Kidney (tissue), 14 donors: ENCODE results near the gene ST3GAL3. TPM values are rescaled to one million over a fixed set of nuclear protein-coding genes. Genes with fewer than 3 reads are reported as not detected.

Source experiments
- DNase-seq, 5 donors: peaks; one replicate each; pipeline ENCODE4 v3.0.0-alpha.2; 2013 to 2020
- FAIRE-seq: peaks from 2 replicates; lab custom pipeline; 2012; peaks lifted over from hg19 to GRCh38; lab: Jason Lieb, UNC
- H3K27ac ChIP-seq, 2 donors: one replicate each; pipeline ENCODE4 v1.7.0; 2013; ENCODE audit warnings: low read depth in 2 of 2, low read length in 2 of 2, inconsistent platforms in 1 of 2
- H3K27me3 ChIP-seq: one replicate; pipeline ENCODE4 v1.7.1; 2013; ENCODE audit warnings: low read length, inconsistent platforms; ENCODE audit not compliant: control insufficient read depth, insufficient read depth
- H3K36me3 ChIP-seq, 3 donors: one replicate each; pipeline versions ENCODE4 v1.7.0 to v1.7.1; 2013; ENCODE audit warnings: low read length in 3 of 3, control low read depth in 1 of 3, inconsistent platforms in 1 of 3; ENCODE audit not compliant: insufficient read depth in 3 of 3, control insufficient read depth in 2 of 3
- H3K4me1 ChIP-seq, 3 donors: one replicate each; pipeline versions ENCODE4 v1.7.0 to v1.7.1; 2013; ENCODE audit warnings: low read length in 3 of 3, inconsistent platforms in 1 of 3, low read depth in 1 of 3; ENCODE audit not compliant: control insufficient read depth in 2 of 3, insufficient read depth in 2 of 3
- H3K4me3 ChIP-seq, 3 donors: one replicate each; pipeline versions ENCODE4 v1.7.0 to v1.8.1; 2013; ENCODE audit warnings: low read length in 3 of 3, control low read depth in 1 of 3, inconsistent platforms in 1 of 3
- H3K9ac ChIP-seq, 3 donors: one replicate each; pipeline versions ENCODE4 v1.7.0 to v1.7.1; 2013; ENCODE audit warnings: low read length in 3 of 3, control low read depth in 1 of 3, inconsistent platforms in 1 of 3
- H3K9me3 ChIP-seq, 3 donors: one replicate each; pipeline versions ENCODE4 v1.7.0 to v1.7.1; 2013; ENCODE audit warnings: low read length in 3 of 3, control low read depth in 1 of 3, inconsistent platforms in 1 of 3; ENCODE audit not compliant: control insufficient read depth in 2 of 3, insufficient read depth in 1 of 3
- intact Hi-C: fragments of 100-400 bp; cut with DNase I; formaldehyde crosslinking; loops from one replicate; pipeline ENCODE4 v1.11.1; 2022
- polyA plus RNA-seq: library from polyadenylated mRNA; stranded (reverse); fragments of 350-450 nt; fragmentation: Illumina TruSeq; extraction: RNeasy Lipid Tissue Mini Kit (QIAGEN cat#74804); gene quantifications from one replicate; pipeline ENCODE4 v1.2.3, GENCODE V29; 2014; ENCODE audit warnings: low read depth, low replicate concordance; ENCODE audit not compliant: insufficient read depth
- total RNA-seq: library from RNA; stranded (reverse); fragmentation: NEBNext Ultra II Directional; extraction: Animal tissue kit (Norgen Biotek cat#: 25700); gene quantifications from one replicate; pipeline ENCODE4 v1.2.1, GENCODE V29; 2021
- TF ChIP-seq, protein P1 (sequence below): IDR thresholded peaks from 3 replicates; pipeline ENCODE4 v1.5.1; 2012; ENCODE audit warnings: mild to moderate bottlenecking, moderate library complexity, borderline replicate concordance; ENCODE audit not compliant: insufficient read depth; ENCODE audit errors: extremely low read depth
- donor health status: control.
- donor health status: control.
- donor health status: control.
- donor health status: control.
- donor health status: control.
- donor health status: DM: yes; HTN: yes; CAD: no.
- donor health status: Normal renal cell carcinoma (clear cell type).

Gene ST3GAL3
- total and polyA plus RNA-seq, 2 donors from 2014 or later, result 15.3 to 21.3 TPM

- TF ChIP-seq, protein P1, sequence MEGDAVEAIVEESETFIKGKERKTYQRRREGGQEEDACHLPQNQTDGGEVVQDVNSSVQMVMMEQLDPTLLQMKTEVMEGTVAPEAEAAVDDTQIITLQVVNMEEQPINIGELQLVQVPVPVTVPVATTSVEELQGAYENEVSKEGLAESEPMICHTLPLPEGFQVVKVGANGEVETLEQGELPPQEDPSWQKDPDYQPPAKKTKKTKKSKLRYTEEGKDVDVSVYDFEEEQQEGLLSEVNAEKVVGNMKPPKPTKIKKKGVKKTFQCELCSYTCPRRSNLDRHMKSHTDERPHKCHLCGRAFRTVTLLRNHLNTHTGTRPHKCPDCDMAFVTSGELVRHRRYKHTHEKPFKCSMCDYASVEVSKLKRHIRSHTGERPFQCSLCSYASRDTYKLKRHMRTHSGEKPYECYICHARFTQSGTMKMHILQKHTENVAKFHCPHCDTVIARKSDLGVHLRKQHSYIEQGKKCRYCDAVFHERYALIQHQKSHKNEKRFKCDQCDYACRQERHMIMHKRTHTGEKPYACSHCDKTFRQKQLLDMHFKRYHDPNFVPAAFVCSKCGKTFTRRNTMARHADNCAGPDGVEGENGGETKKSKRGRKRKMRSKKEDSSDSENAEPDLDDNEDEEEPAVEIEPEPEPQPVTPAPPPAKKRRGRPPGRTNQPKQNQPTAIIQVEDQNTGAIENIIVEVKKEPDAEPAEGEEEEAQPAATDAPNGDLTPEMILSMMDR, result no peak
- intact Hi-C loops, result loop anchor here (5.0 kb wide), 1 partner anchor 164 kb away; the partner anchor contains the start of gene ARTN
- DNase-seq (no peak), FAIRE-seq (no peak)
- no peak overlapping the region for H3K27ac ChIP-seq
- H3K4me3 ChIP-seq, result no peak overlapping the region
- H3K36me3 ChIP-seq, result no peaks in the 10 kb centered on the region
- H3K27me3 ChIP-seq, result no peaks in the 10 kb centered on the region
- H3K4me1 ChIP-seq, result no peaks in the 10 kb centered on the region
- H3K9ac ChIP-seq, result no peak overlapping the region
- H3K9me3 ChIP-seq, result no peaks in the 10 kb centered on the region
These were observed 60.8 kb downstream of the ST3GAL3 start for GRCh38 chr1:43768168-43768567.

- no peaks in the 10 kb centered on the region for H3K27me3 ChIP-seq
- no peak overlapping the region for H3K9ac ChIP-seq
- no peaks in the 10 kb centered on the region for H3K4me1 ChIP-seq
- no peaks in the 10 kb centered on the region for H3K9me3 ChIP-seq
- TF ChIP-seq, protein P1, result no peak
- H3K4me3 ChIP-seq, result no peak overlapping the region
- no peaks in the 10 kb centered on the region for H3K36me3 ChIP-seq
- no peak for FAIRE-seq
- H3K27ac ChIP-seq, result no peak overlapping the region
- DNase-seq, result no peak
- intact Hi-C loops, result loop anchor here (5.0 kb wide), 1 partner anchor 163 kb away; the partner anchor contains the start of gene ARTN
These were observed 62.1 kb downstream of the ST3GAL3 start for GRCh38 chr1:43769350-43769908.

DNA sequence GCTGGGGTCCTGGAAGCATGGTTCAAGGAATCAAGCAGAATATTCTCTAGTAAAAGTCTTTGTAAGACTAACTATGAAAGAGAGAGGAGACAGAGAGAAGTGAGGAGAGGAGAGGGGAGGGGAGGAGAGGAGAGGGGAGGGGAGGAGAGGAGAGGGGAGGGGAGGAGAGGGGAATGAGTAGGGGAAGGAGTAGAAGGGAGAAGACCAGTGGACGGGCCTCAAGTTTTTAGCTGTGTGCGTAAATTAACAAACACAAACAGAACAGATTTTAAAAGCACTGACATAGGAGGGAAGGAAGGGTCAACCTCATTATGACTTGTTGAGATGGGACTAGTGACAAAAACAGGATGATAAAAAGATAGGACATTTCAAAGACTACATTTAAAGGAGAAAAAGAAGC is 62.8 kb downstream of the ST3GAL3 start:
- Histone ChIP-seq H3K27ac (no peak overlapping the region), H3K9me3 (no peaks in the 10 kb centered on the region)
- intact Hi-C loops, result no loop called here

More for the DNA sequence above, 62.8 kb downstream of the ST3GAL3 start:
- no peak for DNase-seq
- Histone ChIP-seq H3K9ac (no peak overlapping the region), H3K27me3 (no peaks in the 10 kb centered on the region), H3K4me3 (no peak overlapping the region), H3K4me1 (no peaks in the 10 kb centered on the region), H3K36me3 (no peaks in the 10 kb centered on the region)
- TF ChIP-seq, protein P1, result no peak
- FAIRE-seq, result no peak
